Smooth muscle cell (in vitro differentiated cells): ENCODE data around the gene AWAT2. TPM values are rescaled to one million over a fixed set of nuclear protein-coding genes. Genes with fewer than 3 reads are reported as not detected.
"Not testable (repeated sequence)": the region's sequence is repeated elsewhere in the genome, so short reads cannot be mapped to it uniquely, and the experiment has no call there.

Experiments used
- DNase-seq: peaks from one replicate; lab custom pipeline; 2025; ENCODE audit not compliant: unreplicated experiment; lab: John Stamatoyannopoulos, UW
- H2AFZ ChIP-seq: fragments of 200-600 bp; sonication (generic); 2 replicates; pipeline ENCODE4 v1.6.0; 2016; ENCODE audit warnings: antibody characterized with exemption, low read depth, mild to moderate bottlenecking
- H3F3A ChIP-seq: fragments of 200-600 bp; sonication (generic); 2 replicates; pipeline ENCODE4 v1.6.0; 2017; ENCODE audit warnings: antibody characterized with exemption, low read depth
- H3K27ac ChIP-seq: fragments of 200-600 bp; sonication (generic); 2 replicates; pipeline ENCODE4 v1.5.1; 2016; ENCODE audit warnings: low read depth, mild to moderate bottlenecking
- H3K27me3 ChIP-seq: fragments of 200-600 bp; sonication (generic); 2 replicates; pipeline ENCODE4 v1.6.1; 2016; ENCODE audit warnings: low read depth, mild to moderate bottlenecking
- H3K36me3 ChIP-seq: fragments of 200-600 bp; sonication (generic); 2 replicates; pipeline ENCODE4 v1.5.1; 2016; ENCODE audit warnings: low read depth
- H3K4me1 ChIP-seq: fragments of 200-600 bp; sonication (generic); 2 replicates; pipeline ENCODE4 v1.5.1; 2016; ENCODE audit warnings: low read depth
- H3K4me2 ChIP-seq: fragments of 200-600 bp; sonication (generic); 2 replicates; pipeline ENCODE4 v1.6.0; 2016; ENCODE audit warnings: mild to moderate bottlenecking
- H3K4me3 ChIP-seq: fragments of 200-600 bp; sonication (generic); 2 replicates; pipeline ENCODE4 v1.5.1; 2016; ENCODE audit warnings: mild to moderate bottlenecking
- H3K79me2 ChIP-seq: fragments of 200-600 bp; sonication (generic); 2 replicates; pipeline ENCODE4 v1.6.0; 2016; ENCODE audit warnings: low read depth, mild to moderate bottlenecking
- H3K9ac ChIP-seq: fragments of 200-600 bp; sonication (generic); 2 replicates; pipeline ENCODE4 v1.6.0; 2016; ENCODE audit warnings: low read depth
- H3K9me3 ChIP-seq: fragments of 200-600 bp; sonication (generic); replicated peaks from 2 replicates; pipeline ENCODE4 v1.5.1; 2016; ENCODE audit warnings: low read depth
- H4K20me1 ChIP-seq: fragments of 200-600 bp; sonication (generic); 2 replicates; pipeline ENCODE4 v1.6.0; 2016; ENCODE audit warnings: low read depth
- CTCF ChIP-seq: fragments of 200-600 bp; sonication (generic); IDR thresholded peaks from 2 replicates; pipeline ENCODE4 v1.5.1; 2017; ENCODE audit warnings: borderline replicate concordance, mild to moderate bottlenecking, antibody characterized with exemption; ENCODE audit not compliant: insufficient read depth, poor library complexity, severe bottlenecking
- WGBS: methylation state at CpG from one replicate; pipeline ENCODE4 v1.1.7; 2016; ENCODE audit warnings: low lambda C conversion rate; 5-methylcytosine and 5-hydroxymethylcytosine counted together
- polyA plus RNA-seq: library from polyadenylated mRNA; unstranded; fragments of >200 nt; fragmentation: Nextera tagmentation; extraction: Ambion mirVana; gene quantifications from 2 replicates; pipeline ENCODE4 v1.2.1, GENCODE V29; 2016
- total RNA-seq: library from RNA; depleted of rRNA; stranded (reverse); fragments of >200 nt; gene quantifications from 2 replicates; pipeline ENCODE4 v1.2.3, GENCODE V29; 2014

Gene AWAT2
- total and polyA plus RNA-seq, 2 experiments from 2014 or later, result not detected

- Histone ChIP-seq H2AFZ (no peak overlapping the region), H3K79me2 (no peaks in the 10 kb centered on the region), H3K4me1 (no peaks in the 10 kb centered on the region), H3K4me2 (no peak overlapping the region), H3K4me3 (no peak overlapping the region), H3K27me3 (no peaks in the 10 kb centered on the region), H3K36me3 (no peaks in the 10 kb centered on the region), H3K9me3 (no peaks in the 10 kb centered on the region), H3F3A (no peaks in the 10 kb centered on the region), H3K27ac (no peak overlapping the region), H4K20me1 (no peaks in the 10 kb centered on the region), H3K9ac (no peak overlapping the region)
- TF ChIP-seq CTCF, result no peak
- no peak for DNase-seq
- WGBS, result 83% methylated on average over 2 of the region's 2 CpGs
Measured at GRCh38 chrX:70001269-70001668, 48.5 kb downstream of the AWAT2 start.

- H3K27ac ChIP-seq, H3K4me2 ChIP-seq, H3K9ac ChIP-seq, H3K79me2 ChIP-seq, H4K20me1 ChIP-seq, H3K27me3 ChIP-seq, H3F3A ChIP-seq, H3K9me3 ChIP-seq, H3K4me3 ChIP-seq, H3K4me1 ChIP-seq, H2AFZ ChIP-seq, DNase-seq, H3K36me3 ChIP-seq: not testable (repeated sequence)
Measured at GRCh38 chrX:69998299-69998698, 51.4 kb downstream of the AWAT2 start.

GRCh38 chrX:69996113-69996468 lies 53.6 kb downstream of the AWAT2 start:
- Histone ChIP-seq H3K4me3 (no peak overlapping the region), H3K4me1 (no peaks in the 10 kb centered on the region), H3K9me3 (no peaks in the 10 kb centered on the region), H3K9ac (no peak overlapping the region), H3K4me2 (no peak overlapping the region), H3K27ac (no peak overlapping the region), H2AFZ (no peak overlapping the region), H3K79me2 (no peaks in the 10 kb centered on the region), H3K27me3 (no peaks in the 10 kb centered on the region), H4K20me1 (no peaks in the 10 kb centered on the region), H3K36me3 (no peaks in the 10 kb centered on the region), H3F3A (no peaks in the 10 kb centered on the region)
- DNase-seq, result no peak
- TF ChIP-seq CTCF, result no peak

- H3K27ac ChIP-seq, result no peak overlapping the region
- no peak overlapping the region for H3K4me3 ChIP-seq
- no peak overlapping the region for H3K9ac ChIP-seq
- H3K9me3 ChIP-seq, result no peaks in the 10 kb centered on the region
- 74% methylated on average over 2 of the region's 2 CpGs for WGBS
- no peak for TF ChIP-seq CTCF
- DNase-seq, result no peak
- H3K4me2 ChIP-seq, result no peak overlapping the region
- H3K27me3 ChIP-seq, result no peaks in the 10 kb centered on the region
- H2AFZ ChIP-seq, result no peak overlapping the region
- H3K79me2 ChIP-seq, result no peaks in the 10 kb centered on the region
- no peaks in the 10 kb centered on the region for H3K4me1 ChIP-seq
- no peaks in the 10 kb centered on the region for H3F3A ChIP-seq
- H3K36me3 ChIP-seq, result no peaks in the 10 kb centered on the region
- no peaks in the 10 kb centered on the region for H4K20me1 ChIP-seq
Measured at GRCh38 chrX:69995362-69996112, 54.2 kb downstream of the AWAT2 start.
